Stimulated activated CD4-positive, alpha-beta T cell treated with anti-CD3 and anti-CD28 coated beads, Interleukin-15, amount 100 ng/mL, for 1 hour (primary cell): ENCODE results near the gene TMEM248.
"Not testable (repeated sequence)": the region's sequence is repeated elsewhere in the genome, so short reads cannot be mapped to it uniquely, and the experiment has no call there.

Experiments
- DNase-seq, 2 donors: peaks; one replicate each; pipeline ENCODE4 v3.0.0-alpha.2; 2020; ENCODE audit warnings: low read depth in 1 of 2, low spot score in 1 of 2

TMEM248 gene

DNA sequence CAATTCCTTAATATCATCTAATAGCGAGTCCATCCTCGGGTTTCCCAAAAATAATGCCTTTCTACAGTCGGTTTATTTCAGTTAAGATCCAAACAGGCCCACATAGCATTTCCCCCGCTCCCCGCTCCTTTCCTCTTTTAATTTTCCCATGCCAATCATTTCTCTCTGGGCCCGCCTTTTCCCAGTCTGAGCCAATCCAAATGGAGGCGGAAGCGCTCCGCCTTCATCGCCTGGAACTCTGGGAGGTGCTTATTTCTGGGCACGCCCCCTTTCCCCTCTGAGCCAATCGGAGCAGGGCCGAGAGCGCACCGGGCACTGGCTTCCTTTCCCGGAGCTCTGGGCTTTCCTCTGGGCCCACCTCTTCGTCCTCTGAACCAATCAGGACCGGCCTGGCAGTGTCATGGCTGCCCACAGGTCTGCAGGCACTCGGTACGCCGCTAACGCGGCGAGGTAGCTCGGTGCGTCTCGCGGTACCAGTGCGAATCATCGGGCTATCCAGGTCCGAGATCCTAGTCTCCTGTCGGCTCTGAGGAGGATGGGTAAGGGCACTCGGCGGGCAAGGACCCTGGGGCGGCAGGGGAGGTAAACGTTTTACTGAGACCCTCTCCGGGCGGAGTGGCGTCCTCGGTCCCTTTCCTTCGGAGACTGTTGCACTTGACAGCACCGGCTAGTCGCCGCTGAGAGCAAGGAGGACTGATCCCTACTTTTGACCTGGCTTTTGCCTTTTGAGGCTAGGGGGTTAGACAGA, 75.6 kb downstream of the TMEM248 start, which contains the start of gene TYW1:
Gene TYW1 (plus strand): TSS at position 390 of the 748 bp plus-strand sequence. CDS start 146 bp downstream, at position 536.
- peak; percentile 95 for DNase-seq

DNA sequence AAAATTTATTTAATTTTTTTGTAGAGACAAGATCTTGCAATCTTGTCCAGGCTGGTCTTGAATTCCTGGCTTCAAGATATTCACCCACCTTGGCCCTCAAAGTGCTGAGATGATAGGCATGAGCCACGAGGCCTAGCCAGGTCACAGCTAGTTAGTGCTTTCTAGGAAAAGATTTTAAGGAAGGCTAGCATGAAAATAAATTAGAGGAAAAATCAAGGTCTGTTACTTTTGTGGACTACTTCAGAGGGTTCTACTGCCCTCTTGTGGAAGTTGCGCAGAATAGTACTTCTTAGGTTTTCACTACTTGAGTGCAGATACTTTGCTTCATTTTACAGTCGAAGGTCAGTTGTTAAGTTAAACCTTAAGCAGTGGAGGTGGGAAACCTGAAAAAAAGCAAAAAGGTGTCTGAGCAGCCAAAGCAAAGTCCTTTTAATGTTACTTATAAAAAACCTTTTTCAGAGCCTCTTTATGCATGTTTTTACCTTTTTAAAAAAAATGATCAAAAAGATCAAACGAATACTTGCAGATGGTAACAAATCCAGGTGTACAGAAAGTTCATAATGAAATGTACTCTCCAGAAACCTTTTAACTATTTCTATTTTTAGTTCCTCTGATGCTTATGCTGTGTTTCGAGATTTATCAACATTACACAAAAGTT, 79.7 kb downstream of the TMEM248 start:
- DNase-seq, result not testable (repeated sequence)

DNA sequence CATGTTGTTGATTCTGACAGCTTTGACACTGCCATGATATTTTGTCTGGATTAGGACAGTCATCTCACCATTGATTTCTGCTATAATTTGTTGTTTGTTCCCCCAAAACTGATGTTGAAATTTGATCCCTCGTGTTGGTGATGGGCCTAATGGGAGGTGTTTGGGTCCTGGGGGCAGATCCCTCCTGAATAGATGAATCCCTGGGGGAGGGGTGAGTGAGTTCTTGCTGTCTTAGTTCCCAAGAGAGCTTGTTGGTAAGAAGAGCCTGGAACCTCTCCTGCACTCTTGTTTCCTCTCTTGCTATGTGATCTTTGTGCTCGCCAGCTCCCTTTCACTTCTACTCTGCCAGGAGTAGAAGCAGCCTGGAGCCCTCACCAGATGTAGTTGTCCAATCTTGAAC, 83.1 kb downstream of the TMEM248 start:
- DNase-seq, result not testable (repeated sequence)

DNA sequence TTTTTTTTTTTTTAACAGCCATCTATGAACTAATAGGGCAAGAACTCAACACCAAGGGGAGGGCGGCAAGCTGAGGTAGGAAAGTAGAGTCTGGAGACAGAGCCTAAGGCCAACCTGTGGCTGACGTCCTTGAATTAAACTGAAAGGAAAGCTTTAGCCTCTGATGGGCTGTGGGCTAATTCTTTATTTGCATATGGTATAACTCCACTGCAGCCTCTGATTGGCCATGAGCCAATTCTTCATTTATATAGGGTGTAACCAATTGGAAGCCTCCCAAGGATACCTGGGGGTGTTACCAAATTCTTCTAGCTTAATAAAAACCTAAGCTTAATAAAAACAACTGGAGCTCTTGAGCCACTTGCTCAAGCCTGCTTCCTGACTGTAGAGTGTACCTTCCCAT, 85.9 kb downstream of the TMEM248 start:
- no peak for DNase-seq
